ENCODE results near the gene OAS1. TPM values are rescaled to one million over a fixed set of nuclear protein-coding genes. Genes with fewer than 3 reads are reported as not detected.
A peak's percentile ranks its signal among the peaks of the same experiment; 100 is the strongest.

The OAS1 gene
- total RNA-seq (10 to 100 TPM; 16.0 to 16.2 TPM), total RNA-seq (18.8 to 21.2 reads per million in 2 donors)

DNA sequence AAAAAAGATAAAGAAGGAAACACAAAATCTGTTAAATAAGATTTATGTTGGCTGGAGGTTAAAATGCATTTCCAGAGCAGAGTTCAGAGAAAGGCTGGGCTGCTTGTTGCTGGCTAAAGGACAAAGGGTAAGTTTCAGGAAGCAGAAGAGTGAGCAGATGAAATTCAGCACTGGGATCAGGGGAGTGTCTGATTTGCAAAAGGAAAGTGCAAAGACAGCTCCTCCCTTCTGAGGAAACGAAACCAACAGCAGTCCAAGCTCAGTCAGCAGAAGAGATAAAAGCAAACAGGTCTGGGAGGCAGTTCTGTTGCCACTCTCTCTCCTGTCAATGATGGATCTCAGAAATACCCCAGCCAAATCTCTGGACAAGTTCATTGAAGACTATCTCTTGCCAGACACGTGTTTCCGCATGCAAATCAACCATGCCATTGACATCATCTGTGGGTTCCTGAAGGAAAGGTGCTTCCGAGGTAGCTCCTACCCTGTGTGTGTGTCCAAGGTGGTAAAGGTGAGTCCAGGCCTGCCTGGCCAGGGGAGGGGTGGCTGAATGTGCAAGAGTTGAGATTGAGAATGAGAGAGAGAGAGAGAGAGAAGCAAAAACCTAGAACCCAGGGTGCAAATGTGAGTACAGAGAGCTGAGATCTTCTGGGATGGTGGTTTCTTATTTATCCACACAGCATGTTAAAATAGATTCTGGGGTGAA, at the start of gene OAS1:
Gene OAS1, plus strand, starts transcription at position 251 of the 703 bp plus-strand sequence. Its CDS starts 78 bp downstream, at position 329.
- Mint-ChIP-seq H3K4me1 (peaks cover 68% of the 10 kb centered on the region), H3K36me3 (ENCODE audit: low read depth) (peaks cover 3% of the 10 kb centered on the region), H3K27me3 (no peaks in the 10 kb centered on the region), H3K4me3 (peak within 1 kb of the TSS; percentile 100), H3K27ac (peak within 1 kb of the TSS; percentile 96)
- peak; percentile 74 for ATAC-seq
- no peak for DNase-seq
- H3K9me3 ChIP-seq (ENCODE audit: control insufficient read depth, low read length, poor library complexity, severe bottlenecking) = no peaks in the 10 kb centered on the region

DNA sequence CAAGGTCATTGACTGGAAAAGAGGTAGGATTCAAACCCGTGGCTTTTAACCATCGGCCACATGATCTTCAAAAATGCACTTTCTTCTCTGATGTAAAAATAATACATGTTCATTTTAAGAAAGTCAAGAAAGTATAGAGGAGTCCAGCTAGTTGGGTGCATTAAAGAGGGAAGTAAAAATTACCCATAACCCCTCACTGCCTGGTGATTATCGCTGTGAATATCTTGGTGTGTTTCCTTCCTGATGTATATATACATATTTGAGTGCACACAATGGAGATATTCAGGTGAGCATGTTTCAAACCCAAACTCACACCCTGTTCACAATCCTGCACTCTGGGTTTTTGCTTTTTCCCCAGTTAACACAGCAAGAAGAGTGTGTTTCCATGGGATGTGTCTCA, 47.5 kb upstream of the OAS1 start:
- H3K36me3 Mint-ChIP-seq (ENCODE audit: low read depth) = peaks cover 4% of the 10 kb centered on the region
- H3K27ac Mint-ChIP-seq = no peak overlapping the region
- ATAC-seq (no peak), DNase-seq (no peak)
- peaks cover 52% of the 10 kb centered on the region for H3K27me3 Mint-ChIP-seq
- no peak overlapping the region for H3K4me3 Mint-ChIP-seq
- H3K4me1 Mint-ChIP-seq = peaks cover 5% of the 10 kb centered on the region
- H3K9me3 ChIP-seq (ENCODE audit: control insufficient read depth, low read length, poor library complexity, severe bottlenecking) = no peaks in the 10 kb centered on the region

DNA sequence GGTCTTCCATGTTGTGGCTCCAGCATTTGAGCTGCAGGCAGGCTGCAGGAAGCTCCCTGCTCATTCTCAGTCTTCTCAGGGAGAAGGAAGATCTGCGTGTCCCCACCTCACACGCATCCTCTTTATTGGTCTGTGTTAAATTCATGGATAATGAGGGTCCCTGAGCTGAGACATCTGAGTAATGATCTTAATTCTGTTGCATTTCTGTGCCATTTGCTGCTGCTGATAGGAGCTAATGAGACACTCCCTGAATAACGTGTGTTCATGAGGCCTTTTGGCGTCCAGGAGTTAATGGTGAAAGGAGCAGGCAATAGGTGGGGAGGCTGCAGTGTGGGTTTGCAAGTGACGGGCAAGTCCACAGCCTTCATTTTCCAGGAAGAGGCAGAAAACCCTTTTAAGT, 46.6 kb upstream of the OAS1 start:
- H3K27ac Mint-ChIP-seq = no peak overlapping the region
- DNase-seq (no peak), ATAC-seq (no peak)
- H3K27me3 Mint-ChIP-seq = peaks cover 57% of the 10 kb centered on the region
- H3K9me3 ChIP-seq (ENCODE audit: control insufficient read depth, low read length, poor library complexity, severe bottlenecking) = no peaks in the 10 kb centered on the region
- H3K4me1 Mint-ChIP-seq = peaks cover 5% of the 10 kb centered on the region
- no peak overlapping the region for H3K4me3 Mint-ChIP-seq
- H3K36me3 Mint-ChIP-seq (ENCODE audit: low read depth) = peaks cover 4% of the 10 kb centered on the region

DNA sequence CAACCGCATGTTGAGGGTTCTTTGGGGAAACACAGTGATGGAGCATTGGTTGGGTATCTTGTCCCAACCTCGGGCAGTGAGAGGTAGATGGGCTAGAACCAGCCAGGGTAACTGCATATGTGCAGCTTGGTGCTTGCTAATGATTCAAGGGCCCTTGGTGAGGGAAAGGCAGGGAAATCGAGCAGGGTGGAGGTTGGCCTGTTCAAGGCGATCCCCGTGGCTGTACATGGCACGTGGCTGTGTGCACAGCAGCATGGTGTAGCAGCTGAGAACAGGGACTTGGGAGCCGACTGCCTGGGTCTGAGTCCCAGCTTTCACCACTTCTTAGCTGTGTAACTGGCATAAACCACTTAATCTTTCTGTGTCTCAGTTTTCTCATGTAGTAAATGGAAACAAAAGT, 45.5 kb upstream of the OAS1 start:
- H3K9me3 ChIP-seq (ENCODE audit: control insufficient read depth, low read length, poor library complexity, severe bottlenecking) = no peaks in the 10 kb centered on the region
- ATAC-seq (no peak), DNase-seq (no peak)
- no peak overlapping the region for H3K27ac Mint-ChIP-seq
- peaks cover 2% of the 10 kb centered on the region for H3K36me3 Mint-ChIP-seq (ENCODE audit: low read depth)
- peaks cover 5% of the 10 kb centered on the region for H3K4me1 Mint-ChIP-seq
- H3K27me3 Mint-ChIP-seq = peaks cover 50% of the 10 kb centered on the region
- no peak overlapping the region for H3K4me3 Mint-ChIP-seq

DNA sequence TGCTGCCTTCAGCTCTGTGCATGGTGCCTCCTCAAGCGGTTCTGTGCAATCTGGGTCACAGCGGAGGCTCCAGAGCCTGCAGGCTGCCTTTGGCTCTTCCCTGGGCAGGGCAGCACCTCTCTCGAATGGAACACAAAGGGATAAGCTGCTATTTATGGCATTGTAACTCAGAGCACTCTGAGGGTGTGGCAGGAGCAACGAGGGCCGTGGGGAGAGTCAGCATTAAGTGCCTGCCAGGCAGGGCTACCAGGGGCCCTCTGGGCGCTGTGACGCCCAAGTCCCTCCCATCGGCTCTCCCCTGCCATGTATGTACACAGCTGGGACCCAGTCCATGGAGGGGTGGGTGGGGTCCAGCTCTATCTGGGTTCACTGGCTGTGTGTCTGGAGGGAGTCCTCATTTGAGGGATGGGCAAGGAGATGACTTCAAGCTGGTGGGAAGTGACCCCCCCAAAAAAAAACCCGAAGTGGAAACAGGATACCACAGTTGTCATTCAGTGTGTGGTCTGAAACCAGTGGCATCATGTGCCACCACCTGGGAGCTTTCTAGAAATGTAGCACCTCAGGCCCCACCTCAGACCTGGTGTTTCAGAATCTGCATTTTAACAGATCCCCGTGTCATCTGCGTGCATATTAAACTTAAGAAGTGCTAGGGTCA, 44.0 kb upstream of the OAS1 start:
- ATAC-seq = no peak
- H3K36me3 Mint-ChIP-seq (ENCODE audit: low read depth) = peaks cover 2% of the 10 kb centered on the region
- no peak overlapping the region for H3K27ac Mint-ChIP-seq
- H3K9me3 ChIP-seq (ENCODE audit: control insufficient read depth, low read length, poor library complexity, severe bottlenecking) = no peaks in the 10 kb centered on the region
- no peak for DNase-seq
- H3K4me3 Mint-ChIP-seq = no peak overlapping the region
- peaks cover 5% of the 10 kb centered on the region for H3K4me1 Mint-ChIP-seq
- H3K27me3 Mint-ChIP-seq = peaks cover 43% of the 10 kb centered on the region

DNA sequence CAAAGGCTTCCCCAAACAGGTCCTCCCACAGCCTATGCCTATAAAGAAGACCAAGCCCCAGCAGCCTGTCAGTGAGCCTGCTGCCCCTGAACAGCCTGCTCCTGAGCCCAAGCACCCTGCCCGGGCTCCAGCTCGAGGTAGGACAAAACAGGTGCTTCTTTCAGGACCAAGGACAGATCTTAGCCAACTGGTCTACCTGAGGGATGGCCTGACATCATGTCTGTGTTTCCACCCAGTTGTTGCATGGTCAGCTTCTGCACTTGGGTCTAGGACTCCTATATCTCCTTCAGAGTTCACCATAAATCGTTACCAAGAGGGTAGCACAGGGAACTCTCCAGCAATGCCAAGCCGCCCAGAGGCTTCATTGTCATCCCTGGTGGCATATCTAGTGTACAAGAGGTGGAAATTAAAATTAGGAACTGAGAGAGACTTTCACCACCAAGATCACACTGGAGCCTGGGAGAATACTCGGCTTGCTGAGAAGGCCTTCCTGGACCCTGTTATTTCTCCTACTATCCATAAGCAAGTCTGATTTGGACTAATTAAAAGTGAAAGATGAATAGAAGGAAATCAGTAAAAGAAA, 38.2 kb upstream of the OAS1 start:
- ATAC-seq = no peak
- Mint-ChIP-seq H3K36me3 (ENCODE audit: low read depth) (no peaks in the 10 kb centered on the region), H3K27ac (no peak overlapping the region), H3K4me1 (no peaks in the 10 kb centered on the region), H3K27me3 (peaks cover 59% of the 10 kb centered on the region), H3K4me3 (no peak overlapping the region)
- no peaks in the 10 kb centered on the region for H3K9me3 ChIP-seq (ENCODE audit: control insufficient read depth, low read length, poor library complexity, severe bottlenecking)
- DNase-seq = no peak

DNA sequence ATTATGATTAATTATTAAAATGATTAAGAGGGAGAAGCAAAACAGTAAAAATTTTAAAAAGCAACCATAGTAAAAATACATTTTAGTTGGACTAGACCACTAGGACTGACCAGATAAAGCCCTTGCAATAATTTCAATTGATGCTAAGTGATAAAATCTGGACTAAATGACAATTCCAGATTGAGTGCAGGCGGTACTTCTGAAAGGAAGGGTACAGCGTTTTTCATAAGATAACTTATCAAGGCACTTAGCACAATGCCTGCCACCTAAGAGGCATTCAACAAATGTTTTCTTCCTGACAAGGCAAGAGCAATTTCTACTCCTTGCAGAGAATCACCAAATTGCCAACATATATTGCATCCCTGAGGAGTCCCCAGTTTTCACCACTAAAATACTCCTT, 37.7 kb upstream of the OAS1 start:
- Mint-ChIP-seq H3K4me1 (no peaks in the 10 kb centered on the region), H3K27ac (no peak overlapping the region), H3K36me3 (ENCODE audit: low read depth) (no peaks in the 10 kb centered on the region), H3K27me3 (peaks cover 64% of the 10 kb centered on the region), H3K4me3 (no peak overlapping the region)
- DNase-seq (no peak), ATAC-seq (no peak)
- no peaks in the 10 kb centered on the region for H3K9me3 ChIP-seq (ENCODE audit: control insufficient read depth, low read length, poor library complexity, severe bottlenecking)

DNA sequence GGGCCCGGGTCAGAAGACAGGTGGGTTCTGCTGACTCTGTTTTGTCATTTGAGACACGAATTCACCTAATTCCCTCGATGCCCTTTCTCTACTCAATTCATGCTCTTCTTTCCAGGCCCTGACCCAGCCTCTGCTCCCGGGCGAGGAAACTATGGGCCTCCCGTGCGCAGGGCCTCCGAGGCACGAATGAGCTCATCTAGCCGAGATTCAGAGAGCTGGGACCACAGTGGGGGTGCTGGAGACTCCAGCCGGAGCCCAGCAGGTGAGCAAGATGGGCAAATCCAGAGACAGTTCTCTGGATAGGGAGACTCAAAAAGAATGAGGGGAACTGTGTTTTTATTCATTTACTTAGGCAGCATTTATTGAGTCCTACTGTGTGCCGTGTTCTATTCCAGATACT, 37.0 kb upstream of the OAS1 start:
- Mint-ChIP-seq H3K27me3 (peaks cover 65% of the 10 kb centered on the region), H3K27ac (no peak overlapping the region), H3K4me1 (no peaks in the 10 kb centered on the region)

DNA sequence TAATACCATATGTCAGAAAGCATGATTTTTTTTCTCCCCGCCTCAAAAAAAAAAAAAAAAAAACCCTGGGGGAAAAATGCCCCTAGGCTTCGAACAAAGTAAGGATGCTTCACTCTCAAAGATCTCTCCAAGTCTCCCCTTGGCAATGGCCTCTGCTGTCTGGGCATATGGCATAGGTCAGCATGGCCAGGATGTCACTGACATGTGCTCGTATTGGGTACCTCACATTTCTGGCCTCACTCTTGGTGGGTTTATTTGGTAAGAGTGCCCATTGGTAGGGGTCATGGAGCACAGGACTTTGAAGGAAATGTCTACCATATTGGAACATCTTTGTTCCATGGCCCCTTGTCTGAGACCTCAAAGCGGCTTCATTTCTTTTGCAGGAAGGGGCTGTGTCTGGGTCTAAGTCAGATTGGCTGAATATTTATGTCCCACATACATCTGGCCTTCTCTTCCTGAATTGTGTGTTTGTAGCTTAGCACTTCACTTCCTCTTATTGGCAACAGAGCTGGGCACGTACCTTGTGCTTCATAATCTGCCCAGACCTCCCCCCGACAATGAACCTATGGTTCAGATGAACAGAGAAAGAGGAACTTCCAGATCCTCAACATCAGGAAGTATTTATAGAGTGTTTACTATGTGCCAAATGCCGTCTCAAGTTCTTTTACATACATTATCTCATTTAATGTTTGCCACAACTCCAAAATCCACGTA, 36.3 kb upstream of the OAS1 start:
- Mint-ChIP-seq H3K27me3 (peaks cover 65% of the 10 kb centered on the region), H3K27ac (no peak overlapping the region), H3K4me1 (no peaks in the 10 kb centered on the region), H3K4me3 (no peak overlapping the region), H3K36me3 (ENCODE audit: low read depth) (no peaks in the 10 kb centered on the region)
- H3K9me3 ChIP-seq (ENCODE audit: control insufficient read depth, low read length, poor library complexity, severe bottlenecking) = no peaks in the 10 kb centered on the region
- DNase-seq (no peak), ATAC-seq (peak; percentile 60)

More for the DNA sequence above, 37.0 kb upstream of the OAS1 start:
- no peak overlapping the region for H3K4me3 Mint-ChIP-seq
- no peaks in the 10 kb centered on the region for H3K36me3 Mint-ChIP-seq (ENCODE audit: low read depth)
- DNase-seq (no peak), ATAC-seq (no peak)
- no peaks in the 10 kb centered on the region for H3K9me3 ChIP-seq (ENCODE audit: control insufficient read depth, low read length, poor library complexity, severe bottlenecking)

DNA sequence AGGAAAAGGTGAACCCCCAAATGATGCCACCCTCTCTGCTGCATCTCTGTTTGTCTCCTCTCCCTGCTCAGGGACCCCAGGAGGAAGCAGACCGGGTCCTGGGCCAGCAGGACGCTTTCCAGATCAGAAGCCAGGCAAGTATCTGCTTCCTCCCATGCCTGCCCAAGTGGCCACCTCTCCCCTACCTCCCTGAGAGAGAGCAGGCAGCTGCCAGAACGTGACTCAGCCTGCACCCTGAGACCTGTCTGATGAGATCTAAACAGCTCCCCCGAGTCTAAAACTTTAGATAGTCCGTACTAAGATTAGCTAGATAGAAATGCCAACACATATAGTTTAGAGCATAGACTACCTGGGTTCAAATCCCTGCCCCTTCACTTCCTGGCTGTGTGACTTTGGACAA, 31.2 kb upstream of the OAS1 start:
- no peak for DNase-seq
- no peak for ATAC-seq
- peaks cover 4% of the 10 kb centered on the region for H3K4me1 Mint-ChIP-seq
- H3K36me3 Mint-ChIP-seq (ENCODE audit: low read depth) = peaks cover 2% of the 10 kb centered on the region
- no peak overlapping the region for H3K4me3 Mint-ChIP-seq
- no peak overlapping the region for H3K27ac Mint-ChIP-seq
- H3K9me3 ChIP-seq (ENCODE audit: control insufficient read depth, low read length, poor library complexity, severe bottlenecking) = no peaks in the 10 kb centered on the region
- H3K27me3 Mint-ChIP-seq = peaks cover 78% of the 10 kb centered on the region

DNA sequence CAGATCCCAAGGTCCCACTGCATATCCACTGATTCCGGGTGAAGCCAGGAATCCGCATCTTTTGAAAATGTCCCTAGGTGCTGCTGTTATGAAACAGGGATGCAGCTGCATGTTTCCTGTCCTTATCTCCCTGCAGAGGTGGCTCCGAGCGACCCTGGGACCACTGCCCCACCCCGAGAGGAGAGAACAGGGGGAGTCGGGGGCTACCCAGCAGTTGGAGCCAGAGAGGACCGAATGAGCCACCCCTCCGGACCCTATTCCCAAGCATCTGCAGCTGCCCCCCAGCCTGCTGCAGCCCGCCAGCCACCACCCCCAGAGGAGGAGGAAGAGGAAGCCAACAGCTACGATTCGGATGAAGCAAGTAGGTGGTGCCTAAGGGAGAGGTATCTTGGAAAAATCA, 30.3 kb upstream of the OAS1 start:
- no peak for DNase-seq
- Mint-ChIP-seq H3K4me3 (no peak overlapping the region), H3K27ac (no peak overlapping the region), H3K27me3 (peaks cover 81% of the 10 kb centered on the region), H3K36me3 (ENCODE audit: low read depth) (peaks cover 2% of the 10 kb centered on the region), H3K4me1 (peaks cover 4% of the 10 kb centered on the region)
- no peak for ATAC-seq
- H3K9me3 ChIP-seq (ENCODE audit: control insufficient read depth, low read length, poor library complexity, severe bottlenecking) = no peaks in the 10 kb centered on the region

DNA sequence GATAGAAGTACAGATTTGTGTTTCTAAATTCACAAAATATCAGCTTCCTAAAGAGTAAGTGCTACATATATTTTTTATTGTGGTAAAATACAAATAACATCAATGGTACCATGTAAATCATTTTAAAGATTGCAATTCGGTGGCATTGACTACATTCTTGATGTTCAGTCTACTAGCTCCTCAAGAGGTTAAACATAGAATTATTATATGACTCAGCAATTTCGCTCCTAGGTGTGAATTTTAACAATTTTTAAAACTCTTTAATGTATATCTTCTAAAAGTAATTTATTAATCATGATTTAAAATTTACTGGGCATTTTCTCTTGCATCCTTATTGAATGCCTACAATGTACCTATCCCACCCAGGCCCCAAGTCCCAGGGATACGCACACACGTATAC, 29.8 kb upstream of the OAS1 start:
- Mint-ChIP-seq H3K4me1 (peaks cover 4% of the 10 kb centered on the region), H3K36me3 (ENCODE audit: low read depth) (peaks cover 2% of the 10 kb centered on the region), H3K4me3 (no peak overlapping the region), H3K27me3 (peaks cover 79% of the 10 kb centered on the region), H3K27ac (no peak overlapping the region)
- no peak for ATAC-seq
- H3K9me3 ChIP-seq (ENCODE audit: control insufficient read depth, low read length, poor library complexity, severe bottlenecking) = no peaks in the 10 kb centered on the region
- no peak for DNase-seq

DNA sequence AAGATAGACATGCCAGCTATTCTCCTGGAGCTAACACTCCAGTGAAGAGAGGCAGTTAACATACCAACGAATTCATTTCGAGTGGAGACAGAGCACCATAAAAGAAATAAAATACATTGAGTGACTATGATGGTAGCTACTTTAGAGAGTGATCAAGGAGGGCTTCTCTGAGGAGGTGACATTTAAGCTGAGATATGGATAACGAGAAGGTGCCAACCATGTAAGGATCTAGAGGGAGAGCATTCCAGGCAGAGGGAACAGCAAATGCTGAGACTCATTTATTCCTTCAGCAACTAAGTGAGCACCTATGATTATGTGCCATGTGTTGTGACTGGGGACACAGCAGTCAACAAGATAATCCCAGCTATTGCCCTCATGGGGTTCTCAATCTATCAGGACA, 28.3 kb upstream of the OAS1 start:
- Mint-ChIP-seq H3K27ac (no peak overlapping the region), H3K4me1 (peaks cover 4% of the 10 kb centered on the region), H3K27me3 (peaks cover 76% of the 10 kb centered on the region), H3K36me3 (ENCODE audit: low read depth) (peaks cover 2% of the 10 kb centered on the region), H3K4me3 (no peak overlapping the region)
- DNase-seq (no peak), ATAC-seq (no peak)
- H3K9me3 ChIP-seq (ENCODE audit: control insufficient read depth, low read length, poor library complexity, severe bottlenecking) = no peaks in the 10 kb centered on the region

All from T-helper 17 cell (primary cell).